Cardiac fibroblast (primary cell): ENCODE results near the gene SLC8A1.
A peak's percentile ranks its signal among the peaks of the same experiment; 100 is the strongest.

Experiments
- DNase-seq, 2 donors: peaks; one replicate each; pipeline versions ENCODE4 v3.0.0 to v3.0.0-alpha.2; 2010; ENCODE audit warnings: low read depth in 2 of 2
- H3K4me3 ChIP-seq, 2 donors: replicated peaks in 1 of 2; 1 replicate in 1 of 2; 2 replicates in 1 of 2; pipeline ENCODE4 v1.5.1; 2011; ENCODE audit warnings: low read depth in 2 of 2, low read length in 2 of 2, mild to moderate bottlenecking in 2 of 2, moderate library complexity in 1 of 2
- CTCF ChIP-seq: IDR thresholded peaks from one replicate; pipeline ENCODE4 v1.5.1; 2011; ENCODE audit warnings: low read depth, mild to moderate bottlenecking, low read length, inconsistent platforms

The SLC8A1 gene

GRCh38 chr2:40283111-40283909 lies 168.6 kb downstream of the SLC8A1 start:
- no peak overlapping the region for H3K4me3 ChIP-seq
- no peak for TF ChIP-seq CTCF
- DNase-seq, result peak; percentile 34 to 48

- H3K4me3 ChIP-seq, result peak overlapping the region in 1 of 2 donors; percentile 35
- no peak for TF ChIP-seq CTCF
- peak; percentile 53 to 87 for DNase-seq
Measured at GRCh38 chr2:40282428-40282827, 169.5 kb downstream of the SLC8A1 start.

- no peak for TF ChIP-seq CTCF
- peak; percentile 77 to 84 for DNase-seq
- H3K4me3 ChIP-seq, result no peak overlapping the region
Measured at GRCh38 chr2:40281021-40281940, 170.6 kb downstream of the SLC8A1 start.

DNA sequence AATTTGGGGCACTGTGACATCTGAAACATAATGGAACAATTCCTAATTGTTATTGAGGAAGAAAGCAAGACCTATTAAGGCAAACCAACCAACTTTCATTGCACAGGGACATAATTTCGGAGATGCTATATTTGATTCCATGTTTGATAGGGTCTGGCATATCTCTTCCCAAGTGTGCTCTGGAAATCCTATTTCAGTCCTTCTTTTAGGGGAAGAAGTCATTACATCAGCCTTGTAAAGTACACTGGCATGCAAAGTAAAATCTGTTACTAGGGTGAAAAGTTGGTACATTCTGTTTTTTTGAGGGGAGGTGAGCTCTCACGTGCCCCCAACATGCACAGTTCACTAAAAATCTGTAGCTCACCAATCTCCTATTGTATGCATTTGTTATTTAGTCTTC lies 172.4 kb downstream of the SLC8A1 start:
- no peak overlapping the region for H3K4me3 ChIP-seq
- TF ChIP-seq CTCF, result no peak
- DNase-seq, result no peak

GRCh38 chr2:40279001-40279400 lies 172.9 kb downstream of the SLC8A1 start:
- no peak overlapping the region for H3K4me3 ChIP-seq
- DNase-seq, result peak; percentile 28 to 46
- TF ChIP-seq CTCF, result no peak

GRCh38 chr2:40276076-40276475 lies 175.8 kb downstream of the SLC8A1 start:
- TF ChIP-seq CTCF, result no peak
- no peak overlapping the region for H3K4me3 ChIP-seq
- no peak for DNase-seq
